Lung (tissue), 12 donors: ENCODE measurements around the gene KLHL24. TPM values are rescaled to one million over a fixed set of nuclear protein-coding genes. Genes with fewer than 3 reads are reported as not detected.

Experiments used
- ATAC-seq: fragments of 200-7000 bp; cut with Tn5 transposase; one replicate; pipeline ENCODE4 v1.9.1; 2020; ENCODE audit warnings: moderate number of reproducible peaks; ENCODE audit not compliant: insufficient read depth, low FRiP score
- DNase-seq, 3 donors: peaks; one replicate each; pipeline ENCODE4 v3.0.0-alpha.2; 2013 to 2017
- H3K27ac ChIP-seq, 2 donors: one replicate each; pipeline ENCODE4 v1.5.1; 2013; ENCODE audit warnings: mild to moderate bottlenecking in 2 of 2, moderate library complexity in 2 of 2, control low read depth in 1 of 2, inconsistent platforms in 1 of 2, low read depth in 1 of 2, low read length in 1 of 2
- H3K27me3 ChIP-seq, 3 donors: one replicate each; pipeline ENCODE4 v1.5.1; 2013; ENCODE audit warnings: low read length in 2 of 3; ENCODE audit not compliant: control insufficient read depth in 3 of 3, insufficient read depth in 3 of 3
- H3K36me3 ChIP-seq, 4 donors: one replicate each; pipeline ENCODE4 v1.5.1; 2013; ENCODE audit warnings: low read length in 4 of 4, mild to moderate bottlenecking in 1 of 4, moderate library complexity in 1 of 4; ENCODE audit not compliant: control insufficient read depth in 4 of 4, insufficient read depth in 4 of 4
- H3K4me1 ChIP-seq, 5 donors: one replicate each; pipeline ENCODE4 v1.5.1; 2013; ENCODE audit warnings: low read length in 5 of 5, mild to moderate bottlenecking in 2 of 5, moderate library complexity in 1 of 5; ENCODE audit not compliant: control insufficient read depth in 5 of 5, insufficient read depth in 5 of 5
- H3K4me3 ChIP-seq: one replicate; pipeline ENCODE4 v1.5.1; 2013; ENCODE audit warnings: mild to moderate bottlenecking, control low read depth, moderate library complexity
- H3K9ac ChIP-seq, 2 donors: one replicate each; pipeline ENCODE4 v1.5.1; 2013; ENCODE audit warnings: low read length in 2 of 2, control low read depth in 1 of 2; ENCODE audit not compliant: insufficient read depth in 1 of 2
- H3K9me3 ChIP-seq, 4 donors: one replicate each; pipeline ENCODE4 v1.5.1; 2013; ENCODE audit warnings: low read length in 3 of 4, mild to moderate bottlenecking in 1 of 4, moderate library complexity in 1 of 4; ENCODE audit not compliant: control insufficient read depth in 4 of 4, insufficient read depth in 3 of 4
- CTCF ChIP-seq: IDR thresholded peaks from 2 replicates; pipeline ENCODE4 v1.5.1; 2012; ENCODE audit warnings: mild to moderate bottlenecking; ENCODE audit errors: control extremely low read depth, extremely low read depth
- WGBS, 2 donors: extraction: QIAGEN DNeasy Blood & Tissue Kit; methylation state at CpG; one replicate each; pipeline ENCODE4 v1.1.7; 2013; 5-methylcytosine and 5-hydroxymethylcytosine counted together
- polyA plus RNA-seq, 2 donors: library from polyadenylated mRNA; stranded (reverse); fragments of 200-250 nt; gene quantifications; one replicate each; pipeline ENCODE4 v1.2.1, GENCODE V29; 2013
- total RNA-seq, 2 donors: library from RNA; depleted of rRNA in 1 of 2; stranded (reverse); fragments of >200 nt in 1 of 2; gene quantifications; one replicate each; pipeline ENCODE4 v1.2.1, GENCODE V29; 2014 to 2021
- donor health status: control.
- donor health status: control.
- donor health status: Bipolar disorder and iron deficiency.
- donor health status: healthy.
- donor health status: DM: yes; HTN: yes; CAD: no.

The KLHL24 gene
- total and polyA plus RNA-seq, 4 donors, result 14.3 to 352 (median 37.9) TPM

- Histone ChIP-seq H3K4me3 (peak overlapping the region; percentile 91), H3K4me1 (peaks cover 3 to 21% (median 8%) of the 10 kb centered on the region in 5 donors), H3K27ac (peak overlapping the region; percentile 91 to 95), H3K9me3 (no peaks in the 10 kb centered on the region), H3K9ac (peak overlapping the region; percentile 77 to 85), H3K36me3 (no peaks in the 10 kb centered on the region), H3K27me3 (no peaks in the 10 kb centered on the region)
- 0 to 1% methylated on average over 13 of the region's 13 CpGs for WGBS, 2 donors
- DNase-seq (peak; percentile 43 to 64 (median 57)), ATAC-seq (peak; percentile 49)
- TF ChIP-seq CTCF, result no peak
Measured at GRCh38 chr3:183698318-183698751, 62.9 kb downstream of the KLHL24 start.

GRCh38 chr3:183698756-183699155 is 63.3 kb downstream of the KLHL24 start:
- Histone ChIP-seq H3K27me3 (no peaks in the 10 kb centered on the region), H3K27ac (peak overlapping the region; percentile 22 to 71)
- DNase-seq, result peak in 2 of 3 donors; percentile 50 to 62

GRCh38 chr3:183699238-183699947 is 64.0 kb downstream of the KLHL24 start:
- ATAC-seq (no peak), DNase-seq (peak in 1 of 3 donors; percentile 18)
- WGBS, 2 donors, result 50 to 54% methylated on average over 13 of the region's 13 CpGs
- peak overlapping the region; percentile 77 to 85 for H3K9ac ChIP-seq
- peaks cover 1 to 21% (median 8%) of the 10 kb centered on the region in 5 donors for H3K4me1 ChIP-seq
- H3K9me3 ChIP-seq, result no peaks in the 10 kb centered on the region
- H3K27me3 ChIP-seq, result no peaks in the 10 kb centered on the region
- TF ChIP-seq CTCF, result no peak
- H3K36me3 ChIP-seq, result no peaks in the 10 kb centered on the region
- H3K27ac ChIP-seq, result peak overlapping the region in 1 of 2 donors; percentile 52
- no peak overlapping the region for H3K4me3 ChIP-seq

More at GRCh38 chr3:183698756-183699155, 63.3 kb downstream of the KLHL24 start:
- 1 to 3% methylated on average over 9 of the region's 9 CpGs for WGBS, 2 donors
- no peaks in the 10 kb centered on the region for H3K9me3 ChIP-seq
- no peaks in the 10 kb centered on the region for H3K36me3 ChIP-seq
- H3K4me1 ChIP-seq, result peaks cover 3 to 21% (median 8%) of the 10 kb centered on the region in 5 donors
- no peak overlapping the region for H3K4me3 ChIP-seq
- TF ChIP-seq CTCF, result no peak
- ATAC-seq, result no peak
- peak overlapping the region; percentile 77 to 85 for H3K9ac ChIP-seq
